Activated CD4-positive, alpha-beta T cell treated with anti-CD3 and anti-CD28 coated beads, Interleukin-2, Interleukin-6, amounts not matched to agents 100 ng/mL and 50 ng/mL, durations not matched to agents 16 hours and 8 hours (primary cell): ENCODE data around the gene KANSL1.
A peak's percentile ranks its signal among the peaks of the same experiment; 100 is the strongest.
"Not testable (repeated sequence)": the region's sequence is repeated elsewhere in the genome, so short reads cannot be mapped to it uniquely, and the experiment has no call there.

Experiments used
- DNase-seq: peaks from one replicate; pipeline ENCODE4 v3.0.0-alpha.2; 2020

Gene KANSL1

DNA sequence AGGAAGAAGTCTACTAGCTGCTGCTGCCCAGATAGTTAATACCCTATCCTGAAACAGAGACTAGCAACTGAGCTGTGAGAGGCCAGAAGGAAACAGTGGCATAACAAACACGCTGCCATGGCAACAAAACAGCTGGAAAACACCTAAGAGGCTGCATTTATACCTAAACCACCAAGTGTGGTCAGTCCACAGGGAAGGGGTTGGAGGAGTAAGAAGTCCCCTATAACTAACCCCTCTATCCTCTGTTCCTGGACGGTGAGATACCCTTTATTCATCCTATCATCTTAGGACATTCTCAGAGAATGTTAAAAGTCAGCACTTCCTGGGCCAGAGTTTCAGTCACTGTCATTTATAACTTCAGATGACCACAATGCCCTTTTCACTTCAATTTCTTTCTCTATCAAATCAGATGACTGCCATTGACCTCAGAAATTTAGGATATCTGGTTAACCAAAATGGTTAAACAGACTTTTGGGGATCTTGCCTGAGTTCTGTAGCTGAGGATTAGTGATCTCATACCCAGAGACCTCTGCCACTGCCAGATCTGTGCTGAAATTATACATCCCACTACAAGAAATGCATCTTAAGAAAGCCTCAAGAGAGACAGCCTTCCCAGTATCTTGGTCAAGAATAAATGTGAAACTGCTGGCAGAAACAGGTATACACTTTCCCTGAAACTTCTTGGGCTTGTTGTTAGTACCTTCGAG, 158.0 kb downstream of the KANSL1 start:
- peak; percentile 19 for DNase-seq

- DNase-seq: no peak
Measured at GRCh38 chr17:46033392-46033791, 159.8 kb downstream of the KANSL1 start.

GRCh38 chr17:46032909-46033308, 160.3 kb downstream of the KANSL1 start:
- DNase-seq: no peak

- DNase-seq: no peak
Measured at GRCh38 chr17:46031920-46032319, 161.3 kb downstream of the KANSL1 start.

DNA sequence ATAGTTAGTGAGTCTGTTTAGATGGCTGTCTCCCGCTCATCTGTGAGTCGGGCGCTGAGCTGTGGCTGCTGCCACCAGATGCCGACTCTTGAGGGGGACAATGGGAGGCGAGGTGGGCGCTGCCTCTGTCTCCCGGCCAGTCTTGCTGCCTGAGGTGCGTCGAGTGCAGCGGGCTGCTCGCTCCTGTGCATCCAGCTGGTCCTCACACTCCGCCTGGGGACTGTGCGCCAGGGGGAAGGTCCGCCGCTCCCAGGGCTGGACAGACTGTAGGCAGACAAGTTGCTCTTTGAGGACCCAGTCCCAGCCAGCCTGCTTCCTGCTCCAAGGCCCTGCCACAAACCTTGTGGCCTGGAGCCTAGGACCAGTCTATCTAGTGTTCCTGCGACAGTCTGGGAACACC, 161.8 kb downstream of the KANSL1 start:
- DNase-seq: no peak

DNA sequence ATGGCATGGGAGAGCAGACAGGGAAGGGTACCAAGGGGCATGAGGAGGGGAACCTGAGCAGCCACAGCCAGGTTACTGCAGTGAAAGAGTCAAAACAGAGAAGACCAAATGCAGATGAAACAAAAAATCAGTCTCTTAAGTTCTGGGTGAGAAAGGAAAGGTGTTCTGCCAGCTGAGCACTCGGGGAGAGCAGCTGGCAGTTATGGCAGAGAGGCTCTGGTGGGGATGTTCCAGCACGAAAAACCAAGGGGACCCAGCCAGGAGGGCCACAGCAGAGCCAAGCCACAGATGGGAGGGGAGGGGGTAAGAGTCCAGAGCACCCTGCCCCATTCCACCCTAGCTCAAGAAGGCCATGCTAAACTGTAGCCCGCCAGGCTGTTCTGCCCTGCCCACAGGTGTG, 162.5 kb downstream of the KANSL1 start:
- no peak for DNase-seq

DNA sequence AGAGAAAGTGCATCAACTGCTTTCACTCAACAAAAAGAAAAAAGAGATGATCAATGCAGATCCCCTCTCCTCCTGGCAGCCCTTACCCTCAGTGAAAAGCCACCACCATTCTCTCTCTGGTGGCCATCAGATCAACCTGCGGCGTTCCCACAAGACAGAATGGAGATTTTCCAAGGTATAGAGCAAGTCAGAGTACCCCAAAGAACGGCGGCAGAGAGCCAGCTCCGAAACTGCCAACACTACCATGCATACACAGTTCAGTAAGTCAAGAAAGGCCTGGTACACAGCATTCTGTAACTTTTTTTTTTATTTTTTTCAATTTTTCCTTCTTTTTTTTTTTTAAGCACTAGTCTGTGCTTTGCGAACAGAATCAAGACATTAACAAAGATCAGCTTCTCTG, 163.6 kb downstream of the KANSL1 start:
- DNase-seq: no peak

- no peak for DNase-seq
Measured at GRCh38 chr17:46028981-46029565, 164.2 kb downstream of the KANSL1 start.

GRCh38 chr17:46028374-46028773, 164.9 kb downstream of the KANSL1 start:
- DNase-seq: no peak

GRCh38 chr17:46027976-46028325, 165.3 kb downstream of the KANSL1 start:
- DNase-seq: no peak

DNA sequence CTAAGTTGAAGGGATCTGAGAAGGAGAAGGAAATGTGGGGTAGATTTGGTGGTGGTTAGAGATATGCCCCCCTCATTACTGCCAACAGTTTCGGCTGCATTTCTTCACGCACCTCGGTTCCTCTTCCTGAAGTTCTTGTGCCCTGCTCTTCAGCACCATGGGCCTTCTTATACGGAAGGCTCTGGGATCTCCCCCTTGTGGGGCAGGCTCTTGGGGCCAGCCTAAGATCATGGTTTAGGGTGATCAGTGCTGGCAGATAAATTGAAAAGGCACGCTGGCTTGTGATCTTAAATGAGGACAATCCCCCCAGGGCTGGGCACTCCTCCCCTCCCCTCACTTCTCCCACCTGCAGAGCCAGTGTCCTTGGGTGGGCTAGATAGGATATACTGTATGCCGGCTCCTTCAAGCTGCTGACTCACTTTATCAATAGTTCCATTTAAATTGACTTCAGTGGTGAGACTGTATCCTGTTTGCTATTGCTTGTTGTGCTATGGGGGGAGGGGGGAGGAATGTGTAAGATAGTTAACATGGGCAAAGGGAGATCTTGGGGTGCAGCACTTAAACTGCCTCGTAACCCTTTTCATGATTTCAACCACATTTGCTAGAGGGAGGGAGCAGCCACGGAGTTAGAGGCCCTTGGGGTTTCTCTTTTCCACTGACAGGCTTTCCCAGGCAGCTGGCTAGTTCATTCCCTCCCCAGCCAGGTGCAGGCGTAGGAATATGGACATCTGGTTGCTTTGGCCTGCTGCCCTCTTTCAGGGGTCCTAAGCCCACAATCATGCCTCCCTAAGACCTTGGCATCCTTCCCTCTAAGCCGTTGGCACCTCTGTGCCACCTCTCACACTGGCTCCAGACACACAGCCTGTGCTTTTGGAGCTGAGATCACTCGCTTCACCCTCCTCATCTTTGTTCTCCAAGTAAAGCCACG, 165.9 kb downstream of the KANSL1 start:
- DNase-seq: no peak

- DNase-seq: no peak
Measured at GRCh38 chr17:46026166-46027047, 166.8 kb downstream of the KANSL1 start.

- no peak for DNase-seq
Measured at GRCh38 chr17:46025510-46026165, 167.6 kb downstream of the KANSL1 start.

- no peak for DNase-seq
Measured at GRCh38 chr17:46025060-46025459, 168.2 kb downstream of the KANSL1 start.

DNA sequence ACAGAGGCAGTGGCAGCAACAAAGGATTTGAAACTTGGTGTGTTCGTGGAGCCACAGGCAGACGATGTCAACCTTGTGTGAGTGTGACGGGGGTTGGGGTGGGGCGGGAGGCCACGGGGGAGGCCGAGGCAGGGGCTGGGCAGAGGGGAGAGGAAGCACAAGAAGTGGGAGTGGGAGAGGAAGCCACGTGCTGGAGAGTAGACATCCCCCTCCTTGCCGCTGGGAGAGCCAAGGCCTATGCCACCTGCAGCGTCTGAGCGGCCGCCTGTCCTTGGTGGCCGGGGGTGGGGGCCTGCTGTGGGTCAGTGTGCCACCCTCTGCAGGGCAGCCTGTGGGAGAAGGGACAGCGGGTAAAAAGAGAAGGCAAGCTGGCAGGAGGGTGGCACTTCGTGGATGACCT, 168.6 kb downstream of the KANSL1 start:
- no peak for DNase-seq

- DNase-seq: no peak
Measured at GRCh38 chr17:46023783-46024388, 169.3 kb downstream of the KANSL1 start.

DNA sequence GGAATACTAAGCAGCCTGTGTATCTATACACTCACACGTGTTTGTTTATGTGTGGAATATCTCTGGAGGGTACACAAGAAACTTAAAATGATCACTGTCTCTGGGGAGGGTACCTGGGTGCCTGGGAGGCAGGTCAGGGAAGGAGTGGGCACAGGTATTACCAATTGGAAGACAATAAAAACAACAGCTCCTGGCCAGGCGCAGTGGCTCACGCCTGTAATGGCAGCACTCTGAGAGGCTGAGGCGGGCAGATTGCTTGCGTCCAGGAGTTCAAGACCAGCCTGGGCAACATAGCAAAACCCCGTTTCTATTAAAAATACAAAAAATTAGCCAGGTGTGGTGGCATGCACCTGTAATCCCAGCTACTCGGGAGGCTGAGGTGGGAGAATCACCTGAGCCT, 169.9 kb downstream of the KANSL1 start:
- DNase-seq: not testable (repeated sequence)

- no peak for DNase-seq
Measured at GRCh38 chr17:46020998-46021397, 172.2 kb downstream of the KANSL1 start.

- DNase-seq: peak; percentile 50
Measured at GRCh38 chr17:46020023-46020761, 173.0 kb downstream of the KANSL1 start.

DNA sequence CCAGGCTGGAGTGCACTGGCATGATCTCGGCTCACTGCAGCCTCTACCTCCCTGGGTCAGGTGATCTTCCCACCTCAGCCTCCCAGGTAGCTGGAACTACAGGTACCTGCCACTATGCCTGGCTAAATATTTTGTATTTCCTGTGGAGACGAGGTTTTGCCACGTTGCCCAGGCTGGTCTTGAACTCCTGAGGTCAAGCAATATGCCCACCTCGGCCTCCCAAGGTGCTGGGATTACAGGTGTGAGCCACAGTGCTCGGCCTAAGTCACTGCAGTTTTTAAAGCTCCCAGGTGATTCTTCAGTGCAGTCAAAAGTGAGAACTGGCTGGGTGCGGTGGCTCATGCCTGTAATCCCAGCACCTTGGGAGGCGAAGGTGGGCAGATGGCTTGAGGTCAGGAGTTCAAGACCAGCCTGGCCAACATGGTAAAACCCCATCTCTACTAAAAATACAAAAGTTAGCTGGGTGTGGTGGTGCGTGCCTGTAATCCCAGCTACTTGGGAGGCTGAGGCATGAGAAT, 173.8 kb downstream of the KANSL1 start:
- DNase-seq: not testable (repeated sequence)
